WTC11 (cell line): Measurements from ENCODE around the gene NCK1. TPM values are rescaled to one million over a fixed set of nuclear protein-coding genes. Genes with fewer than 3 reads are reported as not detected.

ENCODE experiments used
- ATAC-seq: fragments of 200-7000 bp; cut with Tn5 transposase; 2 replicates; pipeline ENCODE4 v1.10.0; 2021; ENCODE audit warnings: mild to moderate bottlenecking, moderate library complexity
- Bru-seq: library from RNA; stranded (reverse); fragments of 400-500 nt; gene quantifications from one replicate; lab custom pipeline; 2021; lab: Mats Ljungman, UMichigan
- CTCF ChIA-PET: fragments of 300-600 bp; sonication (Branson Sonifier 250); formaldehyde crosslinking; loops from one replicate; lab custom pipeline; 2021; ENCODE audit warnings: antibody characterized with exemption; lab: Charles Lee
- POLR2A ChIA-PET: fragments of 350-600 bp; sonication (Branson Sonifier 250); formaldehyde crosslinking; loops from one replicate; lab custom pipeline; 2021; ENCODE audit warnings: antibody characterized with exemption; lab: Charles Lee
- DNase-seq: peaks from one replicate; pipeline ENCODE4 v3.0.0; 2021; ENCODE audit warnings: low spot score
- H3K27ac Mint-ChIP-seq: 2 replicates; pipeline ENCODE4 v1.8.0; 2021; ENCODE audit warnings: mixed read lengths
- H3K27me3 Mint-ChIP-seq: 2 replicates; pipeline ENCODE4 v1.8.0; 2021; ENCODE audit warnings: low read depth, mild to moderate bottlenecking, moderate library complexity, mixed read lengths
- H3K36me3 Mint-ChIP-seq: 2 replicates; pipeline ENCODE4 v1.8.0; 2021; ENCODE audit warnings: mixed read lengths
- H3K4me1 Mint-ChIP-seq: 2 replicates; pipeline ENCODE4 v1.8.0; 2022; ENCODE audit warnings: mixed read lengths
- H3K4me3 Mint-ChIP-seq: 2 replicates; pipeline ENCODE4 v1.8.0; 2021; ENCODE audit warnings: mild to moderate bottlenecking, moderate library complexity, mixed read lengths
- H3K9me3 Mint-ChIP-seq: 2 replicates; pipeline ENCODE4 v1.8.0; 2021; ENCODE audit warnings: mixed read lengths
- ETV6 ChIP-seq: sonication (generic); formaldehyde crosslinking; IDR thresholded peaks from 2 replicates; pipeline ENCODE4 v1.8.1; 2022; ENCODE audit warnings: mild to moderate bottlenecking, missing genetic modification reagents
- FOXK1 ChIP-seq: sonication (generic); formaldehyde crosslinking; IDR thresholded peaks from 2 replicates; pipeline ENCODE4 v1.8.0; 2022; ENCODE audit warnings: mild to moderate bottlenecking, moderate library complexity, missing genetic modification reagents
- GABPB1 ChIP-seq: sonication (generic); formaldehyde crosslinking; IDR thresholded peaks from 2 replicates; pipeline ENCODE4 v1.8.1; 2023; ENCODE audit warnings: mild to moderate bottlenecking, missing genetic modification reagents
- GRHL2 ChIP-seq: fragments of 250-450 bp; sonication (Bioruptor Pico); IDR thresholded peaks from 2 replicates; pipeline ENCODE4 v1.8.0; 2022; ENCODE audit warnings: mild to moderate bottlenecking, moderate library complexity; ENCODE audit not compliant: insufficient replicate concordance, severe bottlenecking
- IRF2 ChIP-seq: sonication (generic); formaldehyde crosslinking; IDR thresholded peaks from 2 replicates; pipeline ENCODE4 v1.8.0; 2022; ENCODE audit warnings: low read depth, missing genetic modification reagents, borderline replicate concordance
- JAZF1 ChIP-seq: fragments of 250-450 bp; sonication (Bioruptor Pico); IDR thresholded peaks from 2 replicates; pipeline ENCODE4 v1.9.0; 2021; ENCODE audit warnings: moderate library complexity, mild to moderate bottlenecking, inconsistent platforms
- KAT7 ChIP-seq: sonication (generic); formaldehyde crosslinking; IDR thresholded peaks from 2 replicates; pipeline ENCODE4 v1.8.1; 2023; ENCODE audit warnings: missing genetic modification reagents, mild to moderate bottlenecking, borderline replicate concordance
- MAX ChIP-seq: sonication (generic); formaldehyde crosslinking; IDR thresholded peaks from 2 replicates; pipeline ENCODE4 v1.8.0; 2022; ENCODE audit warnings: mild to moderate bottlenecking, missing genetic modification reagents
- MLX ChIP-seq: sonication (generic); formaldehyde crosslinking; IDR thresholded peaks from 2 replicates; pipeline ENCODE4 v1.8.1; 2023; ENCODE audit warnings: mild to moderate bottlenecking, missing genetic modification reagents, moderate library complexity
- SMAD4 ChIP-seq: sonication (generic); formaldehyde crosslinking; IDR thresholded peaks from 2 replicates; pipeline ENCODE4 v1.8.0; 2022; ENCODE audit warnings: mild to moderate bottlenecking, missing genetic modification reagents
- SOX15 ChIP-seq: fragments of 250-450 bp; sonication (Bioruptor Pico); IDR thresholded peaks from 2 replicates; pipeline ENCODE4 v1.9.0; 2021; ENCODE audit warnings: mild to moderate bottlenecking
- SP1 ChIP-seq: sonication (generic); formaldehyde crosslinking; conservative IDR thresholded peaks from 2 replicates; pipeline ENCODE4 v1.8.1; 2022; ENCODE audit warnings: missing genetic modification reagents
- TEAD4 ChIP-seq: sonication (generic); formaldehyde crosslinking; IDR thresholded peaks from 2 replicates; pipeline ENCODE4 v1.8.0; 2022; ENCODE audit warnings: mild to moderate bottlenecking, missing genetic modification reagents
- ZNF121 ChIP-seq: sonication (generic); formaldehyde crosslinking; IDR thresholded peaks from 2 replicates; pipeline ENCODE4 v1.8.0; 2023; ENCODE audit warnings: missing genetic modification reagents
- long read RNA-seq, 3 experiments: library from RNA in 1 of 3; library from capped mRNA in 1 of 3; library from polyadenylated mRNA in 1 of 3; unstranded in 2 of 3; stranded (forward) in 1 of 3; transcript quantifications; one replicate each; pipeline ENCODE4 v2.0.0, GENCODE V29; 2021
- total RNA-seq: library from RNA; stranded (reverse); gene quantifications from 3 replicates; pipeline ENCODE4 v1.2.3, GENCODE V29; 2021
- TF ChIP-seq, protein P1 (sequence below): fragments of 250-450 bp; sonication (Bioruptor Pico); IDR thresholded peaks from 2 replicates; pipeline ENCODE4 v1.9.0; 2021; ENCODE audit warnings: mild to moderate bottlenecking
- TF ChIP-seq, protein P2 (sequence below): sonication (generic); formaldehyde crosslinking; conservative IDR thresholded peaks from 2 replicates; pipeline ENCODE4 v1.8.1; 2022; ENCODE audit warnings: mild to moderate bottlenecking, missing genetic modification reagents
- TF ChIP-seq, protein P3 (sequence below): fragments of 200-600 bp; IDR thresholded peaks from 2 replicates; pipeline ENCODE4 v1.8.0; 2022; ENCODE audit warnings: antibody characterized with exemption
- TF ChIP-seq, protein P4 (sequence below): fragments of 250-450 bp; sonication (Bioruptor Pico); IDR thresholded peaks from 2 replicates; pipeline ENCODE4 v1.9.0; 2021; ENCODE audit warnings: mild to moderate bottlenecking
- TF ChIP-seq, protein P5 (sequence below): sonication (generic); formaldehyde crosslinking; IDR thresholded peaks from 2 replicates; pipeline ENCODE4 v1.8.1; 2023; ENCODE audit warnings: mild to moderate bottlenecking, missing genetic modification reagents, borderline replicate concordance
- TF ChIP-seq, protein P6 (sequence below): sonication (generic); formaldehyde crosslinking; IDR thresholded peaks from 2 replicates; pipeline ENCODE4 v1.8.0; 2022; ENCODE audit warnings: mild to moderate bottlenecking, missing genetic modification reagents
- TF ChIP-seq, protein P7 (sequence below): sonication (generic); formaldehyde crosslinking; IDR thresholded peaks from 2 replicates; pipeline ENCODE4 v1.8.1; 2022; ENCODE audit warnings: mild to moderate bottlenecking, moderate library complexity, missing genetic modification reagents

NCK1 gene
- total RNA-seq (24.4 to 31.6 TPM (median 28.9 TPM) in 3 replicates), Bru-seq, nascent RNA (percentile 81 among the genes with signal in this experiment)
- long read RNA-seq, experiment 1, transcript NCK1-201 (4 exons, 1,937 nt) = major isoform, 40 of 75 reads
- long read RNA-seq, experiment 1, transcript NCK1-207 (4 exons, 1,971 nt) = minor isoform, 19 of 75 reads
- long read RNA-seq, experiment 1, partial matches to known transcripts = 10 of 75 reads
- long read RNA-seq, experiment 1, other reads (novel, unspliced or antisense) = 6 of 75 reads
- long read RNA-seq, experiment 2, transcript NCK1-201 (4 exons, 1,937 nt) = major isoform, 11 of 25 reads
- long read RNA-seq, experiment 2, partial matches to known transcripts = 7 of 25 reads
- long read RNA-seq, experiment 2, other reads (novel, unspliced or antisense) = 4 of 25 reads
- long read RNA-seq, experiment 3, transcript NCK1-201 (4 exons, 1,937 nt) = major isoform, 67 of 184 reads
- long read RNA-seq, experiment 3, transcript NCK1-207 (4 exons, 1,971 nt) = minor isoform, 25 of 184 reads
- long read RNA-seq, experiment 3, partial matches to known transcripts = 68 of 184 reads
- long read RNA-seq, experiment 3, other reads (novel, unspliced or antisense) = 20 of 184 reads

DNA sequence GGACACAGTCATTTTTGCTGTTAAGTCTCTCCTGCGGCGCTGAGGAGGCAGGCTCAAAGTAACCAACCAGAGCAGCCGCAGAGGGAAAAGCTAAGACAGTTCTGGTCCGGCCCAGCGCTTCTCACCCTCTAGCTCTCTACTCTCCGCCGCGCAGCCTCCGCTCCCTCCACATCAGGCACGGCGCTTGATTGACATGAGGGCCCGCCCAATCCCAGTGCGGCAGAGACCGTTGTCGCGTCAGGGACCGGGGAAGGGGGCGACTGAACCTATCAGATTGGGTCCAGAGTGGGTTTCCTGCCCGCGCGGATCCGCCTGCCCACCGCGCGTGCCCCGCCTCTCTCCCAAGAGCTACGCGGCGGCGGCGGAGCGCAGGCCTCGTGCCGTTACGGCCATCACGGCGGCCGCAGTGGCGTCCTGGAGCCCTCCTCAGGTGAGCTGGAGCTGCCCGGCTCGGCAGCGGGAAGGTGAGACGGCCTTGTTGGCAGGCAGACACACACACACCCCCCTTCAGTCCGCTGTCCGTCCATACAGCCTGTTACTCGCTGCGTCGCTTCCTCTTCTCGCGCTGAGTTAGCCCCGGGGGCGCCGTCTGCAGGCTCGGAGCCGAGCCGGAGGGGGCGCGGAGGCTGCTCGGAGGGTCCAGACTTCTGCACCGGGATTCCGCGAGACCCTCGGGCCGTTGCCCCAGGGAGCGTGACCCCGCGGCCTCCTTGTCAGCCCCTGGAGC is at the start of gene NCK1:
NCK1 (plus strand) TSS at position 319 of the 727 bp plus-strand sequence. CDS start 65,794 bp downstream, outside the sequence.
- H3K4me1 Mint-ChIP-seq = peaks cover 46% of the 10 kb centered on the region
- peak within 1 kb of the TSS; percentile 97 for H3K27ac Mint-ChIP-seq
- no peaks in the 10 kb centered on the region for H3K9me3 Mint-ChIP-seq
- peaks cover 2% of the 10 kb centered on the region; the same call in 1 of the 2 replicates for H3K36me3 Mint-ChIP-seq
- ChIA-PET CTCF (interaction anchor here (1.0 to 4.2 kb wide), 7 partner anchors 11 to 470 kb away, joined by 3 to 29 read pairs (median 3); partner anchors contain the start of gene STAG1), POLR2A (interaction anchor here (0.7 to 2.8 kb wide), 10 partner anchors 10 to 666 kb away, joined by 3 to 19 read pairs (median 4); partner anchors contain the start of genes IL20RB, MSL2 and STAG1)
- no peaks in the 10 kb centered on the region for H3K27me3 Mint-ChIP-seq
- ATAC-seq (peak; percentile 96), DNase-seq (peak; percentile 97)
- peak within 1 kb of the TSS; percentile 94 for H3K4me3 Mint-ChIP-seq
- peak; percentile 61; the same call in 1 of the 2 replicates for TF ChIP-seq TEAD4 (CRISPR knock-in tag)
- TF ChIP-seq, protein P1, sequence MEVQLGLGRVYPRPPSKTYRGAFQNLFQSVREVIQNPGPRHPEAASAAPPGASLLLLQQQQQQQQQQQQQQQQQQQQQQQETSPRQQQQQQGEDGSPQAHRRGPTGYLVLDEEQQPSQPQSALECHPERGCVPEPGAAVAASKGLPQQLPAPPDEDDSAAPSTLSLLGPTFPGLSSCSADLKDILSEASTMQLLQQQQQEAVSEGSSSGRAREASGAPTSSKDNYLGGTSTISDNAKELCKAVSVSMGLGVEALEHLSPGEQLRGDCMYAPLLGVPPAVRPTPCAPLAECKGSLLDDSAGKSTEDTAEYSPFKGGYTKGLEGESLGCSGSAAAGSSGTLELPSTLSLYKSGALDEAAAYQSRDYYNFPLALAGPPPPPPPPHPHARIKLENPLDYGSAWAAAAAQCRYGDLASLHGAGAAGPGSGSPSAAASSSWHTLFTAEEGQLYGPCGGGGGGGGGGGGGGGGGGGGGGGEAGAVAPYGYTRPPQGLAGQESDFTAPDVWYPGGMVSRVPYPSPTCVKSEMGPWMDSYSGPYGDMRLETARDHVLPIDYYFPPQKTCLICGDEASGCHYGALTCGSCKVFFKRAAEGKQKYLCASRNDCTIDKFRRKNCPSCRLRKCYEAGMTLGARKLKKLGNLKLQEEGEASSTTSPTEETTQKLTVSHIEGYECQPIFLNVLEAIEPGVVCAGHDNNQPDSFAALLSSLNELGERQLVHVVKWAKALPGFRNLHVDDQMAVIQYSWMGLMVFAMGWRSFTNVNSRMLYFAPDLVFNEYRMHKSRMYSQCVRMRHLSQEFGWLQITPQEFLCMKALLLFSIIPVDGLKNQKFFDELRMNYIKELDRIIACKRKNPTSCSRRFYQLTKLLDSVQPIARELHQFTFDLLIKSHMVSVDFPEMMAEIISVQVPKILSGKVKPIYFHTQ (CRISPR knock-in tag) = no peak
- no peak for TF ChIP-seq SMAD4 (CRISPR knock-in tag)
- peak; percentile 98 for TF ChIP-seq MAX (CRISPR knock-in tag)
- no peak for TF ChIP-seq JAZF1 (CRISPR knock-in tag)
- TF ChIP-seq, protein P2, sequence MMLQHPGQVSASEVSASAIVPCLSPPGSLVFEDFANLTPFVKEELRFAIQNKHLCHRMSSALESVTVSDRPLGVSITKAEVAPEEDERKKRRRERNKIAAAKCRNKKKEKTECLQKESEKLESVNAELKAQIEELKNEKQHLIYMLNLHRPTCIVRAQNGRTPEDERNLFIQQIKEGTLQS (CRISPR knock-in tag) = no peak
- TF ChIP-seq, protein P3, sequence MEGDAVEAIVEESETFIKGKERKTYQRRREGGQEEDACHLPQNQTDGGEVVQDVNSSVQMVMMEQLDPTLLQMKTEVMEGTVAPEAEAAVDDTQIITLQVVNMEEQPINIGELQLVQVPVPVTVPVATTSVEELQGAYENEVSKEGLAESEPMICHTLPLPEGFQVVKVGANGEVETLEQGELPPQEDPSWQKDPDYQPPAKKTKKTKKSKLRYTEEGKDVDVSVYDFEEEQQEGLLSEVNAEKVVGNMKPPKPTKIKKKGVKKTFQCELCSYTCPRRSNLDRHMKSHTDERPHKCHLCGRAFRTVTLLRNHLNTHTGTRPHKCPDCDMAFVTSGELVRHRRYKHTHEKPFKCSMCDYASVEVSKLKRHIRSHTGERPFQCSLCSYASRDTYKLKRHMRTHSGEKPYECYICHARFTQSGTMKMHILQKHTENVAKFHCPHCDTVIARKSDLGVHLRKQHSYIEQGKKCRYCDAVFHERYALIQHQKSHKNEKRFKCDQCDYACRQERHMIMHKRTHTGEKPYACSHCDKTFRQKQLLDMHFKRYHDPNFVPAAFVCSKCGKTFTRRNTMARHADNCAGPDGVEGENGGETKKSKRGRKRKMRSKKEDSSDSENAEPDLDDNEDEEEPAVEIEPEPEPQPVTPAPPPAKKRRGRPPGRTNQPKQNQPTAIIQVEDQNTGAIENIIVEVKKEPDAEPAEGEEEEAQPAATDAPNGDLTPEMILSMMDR = no peak
- peak; percentile 70 for TF ChIP-seq GABPB1 (CRISPR knock-in tag)
- peak; percentile 96 for TF ChIP-seq ETV6 (CRISPR knock-in tag)
- TF ChIP-seq, protein P4, sequence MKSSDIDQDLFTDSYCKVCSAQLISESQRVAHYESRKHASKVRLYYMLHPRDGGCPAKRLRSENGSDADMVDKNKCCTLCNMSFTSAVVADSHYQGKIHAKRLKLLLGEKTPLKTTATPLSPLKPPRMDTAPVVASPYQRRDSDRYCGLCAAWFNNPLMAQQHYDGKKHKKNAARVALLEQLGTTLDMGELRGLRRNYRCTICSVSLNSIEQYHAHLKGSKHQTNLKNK (CRISPR knock-in tag) = no peak
- TF ChIP-seq SP1 = peak; percentile 73; the same call in 1 of the 2 replicates
- TF ChIP-seq KAT7 (CRISPR knock-in tag) = peak; percentile 90; the same call in 1 of the 2 replicates
- TF ChIP-seq, protein P5, sequence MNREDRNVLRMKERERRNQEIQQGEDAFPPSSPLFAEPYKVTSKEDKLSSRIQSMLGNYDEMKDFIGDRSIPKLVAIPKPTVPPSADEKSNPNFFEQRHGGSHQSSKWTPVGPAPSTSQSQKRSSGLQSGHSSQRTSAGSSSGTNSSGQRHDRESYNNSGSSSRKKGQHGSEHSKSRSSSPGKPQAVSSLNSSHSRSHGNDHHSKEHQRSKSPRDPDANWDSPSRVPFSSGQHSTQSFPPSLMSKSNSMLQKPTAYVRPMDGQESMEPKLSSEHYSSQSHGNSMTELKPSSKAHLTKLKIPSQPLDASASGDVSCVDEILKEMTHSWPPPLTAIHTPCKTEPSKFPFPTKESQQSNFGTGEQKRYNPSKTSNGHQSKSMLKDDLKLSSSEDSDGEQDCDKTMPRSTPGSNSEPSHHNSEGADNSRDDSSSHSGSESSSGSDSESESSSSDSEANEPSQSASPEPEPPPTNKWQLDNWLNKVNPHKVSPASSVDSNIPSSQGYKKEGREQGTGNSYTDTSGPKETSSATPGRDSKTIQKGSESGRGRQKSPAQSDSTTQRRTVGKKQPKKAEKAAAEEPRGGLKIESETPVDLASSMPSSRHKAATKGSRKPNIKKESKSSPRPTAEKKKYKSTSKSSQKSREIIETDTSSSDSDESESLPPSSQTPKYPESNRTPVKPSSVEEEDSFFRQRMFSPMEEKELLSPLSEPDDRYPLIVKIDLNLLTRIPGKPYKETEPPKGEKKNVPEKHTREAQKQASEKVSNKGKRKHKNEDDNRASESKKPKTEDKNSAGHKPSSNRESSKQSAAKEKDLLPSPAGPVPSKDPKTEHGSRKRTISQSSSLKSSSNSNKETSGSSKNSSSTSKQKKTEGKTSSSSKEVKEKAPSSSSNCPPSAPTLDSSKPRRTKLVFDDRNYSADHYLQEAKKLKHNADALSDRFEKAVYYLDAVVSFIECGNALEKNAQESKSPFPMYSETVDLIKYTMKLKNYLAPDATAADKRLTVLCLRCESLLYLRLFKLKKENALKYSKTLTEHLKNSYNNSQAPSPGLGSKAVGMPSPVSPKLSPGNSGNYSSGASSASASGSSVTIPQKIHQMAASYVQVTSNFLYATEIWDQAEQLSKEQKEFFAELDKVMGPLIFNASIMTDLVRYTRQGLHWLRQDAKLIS = no peak; the same call in 1 of the 2 replicates
- TF ChIP-seq IRF2 (CRISPR knock-in tag) = no peak
- TF ChIP-seq, protein P6, sequence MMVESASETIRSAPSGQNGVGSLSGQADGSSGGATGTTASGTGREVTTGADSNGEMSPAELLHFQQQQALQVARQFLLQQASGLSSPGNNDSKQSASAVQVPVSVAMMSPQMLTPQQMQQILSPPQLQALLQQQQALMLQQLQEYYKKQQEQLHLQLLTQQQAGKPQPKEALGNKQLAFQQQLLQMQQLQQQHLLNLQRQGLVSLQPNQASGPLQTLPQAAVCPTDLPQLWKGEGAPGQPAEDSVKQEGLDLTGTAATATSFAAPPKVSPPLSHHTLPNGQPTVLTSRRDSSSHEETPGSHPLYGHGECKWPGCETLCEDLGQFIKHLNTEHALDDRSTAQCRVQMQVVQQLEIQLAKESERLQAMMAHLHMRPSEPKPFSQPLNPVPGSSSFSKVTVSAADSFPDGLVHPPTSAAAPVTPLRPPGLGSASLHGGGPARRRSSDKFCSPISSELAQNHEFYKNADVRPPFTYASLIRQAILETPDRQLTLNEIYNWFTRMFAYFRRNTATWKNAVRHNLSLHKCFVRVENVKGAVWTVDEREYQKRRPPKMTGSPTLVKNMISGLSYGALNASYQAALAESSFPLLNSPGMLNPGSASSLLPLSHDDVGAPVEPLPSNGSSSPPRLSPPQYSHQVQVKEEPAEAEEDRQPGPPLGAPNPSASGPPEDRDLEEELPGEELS (CRISPR knock-in tag) = peak; percentile 95; the same call in 1 of the 2 replicates
- TF ChIP-seq, protein P7, sequence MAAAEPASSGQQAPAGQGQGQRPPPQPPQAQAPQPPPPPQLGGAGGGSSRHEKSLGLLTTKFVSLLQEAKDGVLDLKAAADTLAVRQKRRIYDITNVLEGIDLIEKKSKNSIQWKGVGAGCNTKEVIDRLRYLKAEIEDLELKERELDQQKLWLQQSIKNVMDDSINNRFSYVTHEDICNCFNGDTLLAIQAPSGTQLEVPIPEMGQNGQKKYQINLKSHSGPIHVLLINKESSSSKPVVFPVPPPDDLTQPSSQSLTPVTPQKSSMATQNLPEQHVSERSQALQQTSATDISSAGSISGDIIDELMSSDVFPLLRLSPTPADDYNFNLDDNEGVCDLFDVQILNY = peak; percentile 71; the same call in 1 of the 2 replicates
- peak; percentile 83 for TF ChIP-seq FOXK1 (CRISPR knock-in tag)
- no peak for TF ChIP-seq SOX15 (CRISPR knock-in tag)
- TF ChIP-seq GRHL2 (CRISPR knock-in tag) = no peak
- TF ChIP-seq ZNF121 (CRISPR knock-in tag) = no peak
- no peak for TF ChIP-seq MLX (CRISPR knock-in tag)
